ENCODE data around the gene ZBTB6.

ZBTB6 gene

GRCh38 chr9:122912964-122913673 is at the start of gene ZBTB6:
ZBTB6 (minus strand) TSS chr9:122913323; CDS start chr9:122912072, 1,251 bp downstream.
- peak; percentile 84 for DNase-seq (ENCODE audit: low read depth)
- no peak for TF ChIP-seq CTCF (conservative IDR thresholded peaks at IDR 0.05; ENCODE audit: control insufficient read depth, insufficient read depth, low read depth, low read length)
- H3K4me3 ChIP-seq (ENCODE audit: control insufficient read depth, low read depth, low read length): peak within 1 kb of the TSS; percentile 94

- TF ChIP-seq CTCF (conservative IDR thresholded peaks at IDR 0.05; ENCODE audit: control insufficient read depth, insufficient read depth, low read depth, low read length): no peak
- no peak overlapping the region for H3K4me3 ChIP-seq (ENCODE audit: control insufficient read depth, low read depth, low read length)
- DNase-seq (ENCODE audit: low read depth): peak; percentile 18
Measured at GRCh38 chr9:122961139-122961538, 48.0 kb upstream of the ZBTB6 start.

- no peak for TF ChIP-seq CTCF (conservative IDR thresholded peaks at IDR 0.05; ENCODE audit: control insufficient read depth, insufficient read depth, low read depth, low read length)
- DNase-seq (ENCODE audit: low read depth): no peak
- H3K4me3 ChIP-seq (ENCODE audit: control insufficient read depth, low read depth, low read length): no peak overlapping the region
Measured at GRCh38 chr9:122955961-122956360, 42.8 kb upstream of the ZBTB6 start.

GRCh38 chr9:122954253-122954691 is 41.1 kb upstream of the ZBTB6 start:
- no peak overlapping the region for H3K4me3 ChIP-seq (ENCODE audit: control insufficient read depth, low read depth, low read length)
- peak; percentile 20 for DNase-seq (ENCODE audit: low read depth)
- TF ChIP-seq CTCF (conservative IDR thresholded peaks at IDR 0.05; ENCODE audit: control insufficient read depth, insufficient read depth, low read depth, low read length): no peak

- no peak for DNase-seq (ENCODE audit: low read depth)
- no peak for TF ChIP-seq CTCF (conservative IDR thresholded peaks at IDR 0.05; ENCODE audit: control insufficient read depth, insufficient read depth, low read depth, low read length)
- no peak overlapping the region for H3K4me3 ChIP-seq (ENCODE audit: control insufficient read depth, low read depth, low read length)
Measured at GRCh38 chr9:122951056-122951455, 37.9 kb upstream of the ZBTB6 start.

- DNase-seq (ENCODE audit: low read depth): no peak
- no peak for TF ChIP-seq CTCF (conservative IDR thresholded peaks at IDR 0.05; ENCODE audit: control insufficient read depth, insufficient read depth, low read depth, low read length)
- no peak overlapping the region for H3K4me3 ChIP-seq (ENCODE audit: control insufficient read depth, low read depth, low read length)
Measured at GRCh38 chr9:122950263-122950662, 37.1 kb upstream of the ZBTB6 start.
